ENCODE measurements around the gene ADM2.
A peak's percentile ranks its signal among the peaks of the same experiment; 100 is the strongest.

ADM2 gene

GRCh38 chr22:50498322-50498890 is 17.1 kb downstream of the ADM2 start:
- TF ChIP-seq CTCF (IDR thresholded peaks at IDR 0.05; ENCODE audit: low read depth, low read length, missing control alignments) = peak; percentile 87
- peak; percentile 48 for DNase-seq
- Histone ChIP-seq H3K4me3 (ENCODE audit: low read depth, low read length) (no peak overlapping the region), H3K36me3 (replicated peaks) (peaks cover 9% of the 10 kb centered on the region), H3K27me3 (replicated peaks) (no peaks in the 10 kb centered on the region), H3K27ac (no peak overlapping the region)
- in situ Hi-C loops (cut with HindIII; ENCODE audit: low pct_ligation_motif_present, low sequenced_read_pairs) = no loop called here

- Histone ChIP-seq H3K27ac (no peak overlapping the region), H3K36me3 (replicated peaks) (peaks cover 20% of the 10 kb centered on the region), H3K4me3 (ENCODE audit: low read depth, low read length) (no peak overlapping the region), H3K27me3 (replicated peaks) (no peaks in the 10 kb centered on the region)
- DNase-seq = no peak
- no peak for TF ChIP-seq CTCF (IDR thresholded peaks at IDR 0.05; ENCODE audit: low read depth, low read length, missing control alignments)
- in situ Hi-C loops (cut with HindIII; ENCODE audit: low pct_ligation_motif_present, low sequenced_read_pairs) = no loop called here
These were observed 19.1 kb downstream of the ADM2 start for GRCh38 chr22:50500452-50500851.

GRCh38 chr22:50502096-50502495 is 20.8 kb downstream of the ADM2 start:
- no peak for DNase-seq
- peaks cover 25% of the 10 kb centered on the region for H3K36me3 ChIP-seq (replicated peaks)
- H3K27ac ChIP-seq = no peak overlapping the region
- H3K4me3 ChIP-seq (ENCODE audit: low read depth, low read length) = no peak overlapping the region
- in situ Hi-C loops (cut with HindIII; ENCODE audit: low pct_ligation_motif_present, low sequenced_read_pairs) = no loop called here
- no peaks in the 10 kb centered on the region for H3K27me3 ChIP-seq (replicated peaks)
- no peak for TF ChIP-seq CTCF (IDR thresholded peaks at IDR 0.05; ENCODE audit: low read depth, low read length, missing control alignments)

GRCh38 chr22:50502628-50503474 is 21.5 kb downstream of the ADM2 start:
- no peaks in the 10 kb centered on the region for H3K27me3 ChIP-seq (replicated peaks)
- TF ChIP-seq CTCF (IDR thresholded peaks at IDR 0.05; ENCODE audit: low read depth, low read length, missing control alignments) = no peak
- H3K36me3 ChIP-seq (replicated peaks) = peaks cover 25% of the 10 kb centered on the region
- H3K27ac ChIP-seq = no peak overlapping the region
- H3K4me3 ChIP-seq (ENCODE audit: low read depth, low read length) = no peak overlapping the region
- in situ Hi-C loops (cut with HindIII; ENCODE audit: low pct_ligation_motif_present, low sequenced_read_pairs) = no loop called here
- DNase-seq = no peak

GRCh38 chr22:50503475-50504145 is 22.3 kb downstream of the ADM2 start:
- Histone ChIP-seq H3K27ac (no peak overlapping the region), H3K27me3 (replicated peaks) (no peaks in the 10 kb centered on the region), H3K4me3 (ENCODE audit: low read depth, low read length) (no peak overlapping the region), H3K36me3 (replicated peaks) (peaks cover 25% of the 10 kb centered on the region)
- in situ Hi-C loops (cut with HindIII; ENCODE audit: low pct_ligation_motif_present, low sequenced_read_pairs) = no loop called here
- TF ChIP-seq CTCF (IDR thresholded peaks at IDR 0.05; ENCODE audit: low read depth, low read length, missing control alignments) = peak; percentile 30
- no peak for DNase-seq

All from brain microvascular endothelial cell (primary cell).